Smooth muscle cell (in vitro differentiated cells): Measurements from ENCODE around the gene ME3. TPM values are rescaled to one million over a fixed set of nuclear protein-coding genes. Genes with fewer than 3 reads are reported as not detected.

Experiments
- DNase-seq: peaks from one replicate; lab custom pipeline; 2025; ENCODE audit not compliant: unreplicated experiment; lab: John Stamatoyannopoulos, UW
- H2AFZ ChIP-seq: fragments of 200-600 bp; sonication (generic); 2 replicates; pipeline ENCODE4 v1.6.0; 2016; ENCODE audit warnings: antibody characterized with exemption, low read depth, mild to moderate bottlenecking
- H3F3A ChIP-seq: fragments of 200-600 bp; sonication (generic); 2 replicates; pipeline ENCODE4 v1.6.0; 2017; ENCODE audit warnings: antibody characterized with exemption, low read depth
- H3K27ac ChIP-seq: fragments of 200-600 bp; sonication (generic); 2 replicates; pipeline ENCODE4 v1.5.1; 2016; ENCODE audit warnings: low read depth, mild to moderate bottlenecking
- H3K27me3 ChIP-seq: fragments of 200-600 bp; sonication (generic); 2 replicates; pipeline ENCODE4 v1.6.1; 2016; ENCODE audit warnings: low read depth, mild to moderate bottlenecking
- H3K36me3 ChIP-seq: fragments of 200-600 bp; sonication (generic); 2 replicates; pipeline ENCODE4 v1.5.1; 2016; ENCODE audit warnings: low read depth
- H3K4me1 ChIP-seq: fragments of 200-600 bp; sonication (generic); 2 replicates; pipeline ENCODE4 v1.5.1; 2016; ENCODE audit warnings: low read depth
- H3K4me2 ChIP-seq: fragments of 200-600 bp; sonication (generic); 2 replicates; pipeline ENCODE4 v1.6.0; 2016; ENCODE audit warnings: mild to moderate bottlenecking
- H3K4me3 ChIP-seq: fragments of 200-600 bp; sonication (generic); 2 replicates; pipeline ENCODE4 v1.5.1; 2016; ENCODE audit warnings: mild to moderate bottlenecking
- H3K79me2 ChIP-seq: fragments of 200-600 bp; sonication (generic); 2 replicates; pipeline ENCODE4 v1.6.0; 2016; ENCODE audit warnings: low read depth, mild to moderate bottlenecking
- H3K9ac ChIP-seq: fragments of 200-600 bp; sonication (generic); 2 replicates; pipeline ENCODE4 v1.6.0; 2016; ENCODE audit warnings: low read depth
- H3K9me3 ChIP-seq: fragments of 200-600 bp; sonication (generic); replicated peaks from 2 replicates; pipeline ENCODE4 v1.5.1; 2016; ENCODE audit warnings: low read depth
- H4K20me1 ChIP-seq: fragments of 200-600 bp; sonication (generic); 2 replicates; pipeline ENCODE4 v1.6.0; 2016; ENCODE audit warnings: low read depth
- CTCF ChIP-seq: fragments of 200-600 bp; sonication (generic); IDR thresholded peaks from 2 replicates; pipeline ENCODE4 v1.5.1; 2017; ENCODE audit warnings: borderline replicate concordance, mild to moderate bottlenecking, antibody characterized with exemption; ENCODE audit not compliant: insufficient read depth, poor library complexity, severe bottlenecking
- WGBS: methylation state at CpG from one replicate; pipeline ENCODE4 v1.1.7; 2016; ENCODE audit warnings: low lambda C conversion rate; 5-methylcytosine and 5-hydroxymethylcytosine counted together
- polyA plus RNA-seq: library from polyadenylated mRNA; unstranded; fragments of >200 nt; fragmentation: Nextera tagmentation; extraction: Ambion mirVana; gene quantifications from 2 replicates; pipeline ENCODE4 v1.2.1, GENCODE V29; 2016
- total RNA-seq: library from RNA; depleted of rRNA; stranded (reverse); fragments of >200 nt; gene quantifications from 2 replicates; pipeline ENCODE4 v1.2.3, GENCODE V29; 2014

Gene ME3
- total and polyA plus RNA-seq, 2 experiments from 2014 or later, result 4.2 to 8.4 TPM

GRCh38 chr11:86625544-86625943 lies 46.9 kb downstream of the ME3 start:
- Histone ChIP-seq H3K4me3 (no peak overlapping the region), H3K9me3 (no peaks in the 10 kb centered on the region), H4K20me1 (no peaks in the 10 kb centered on the region), H3K4me2 (no peak overlapping the region), H3K79me2 (no peaks in the 10 kb centered on the region), H3K27ac (no peak overlapping the region), H3K27me3 (no peaks in the 10 kb centered on the region), H3K4me1 (peaks cover 15% of the 10 kb centered on the region), H3F3A (no peaks in the 10 kb centered on the region), H3K9ac (no peak overlapping the region), H3K36me3 (no peaks in the 10 kb centered on the region), H2AFZ (no peak overlapping the region)
- 86% methylated on average over 2 of the region's 2 CpGs for WGBS
- TF ChIP-seq CTCF, result no peak
- no peak for DNase-seq

GRCh38 chr11:86624366-86624765 lies 48.0 kb downstream of the ME3 start:
- peaks cover 9% of the 10 kb centered on the region for H3K4me1 ChIP-seq
- no peak for DNase-seq
- no peak overlapping the region for H3K27ac ChIP-seq
- H3K4me2 ChIP-seq, result no peak overlapping the region
- H2AFZ ChIP-seq, result no peak overlapping the region
- TF ChIP-seq CTCF, result no peak
- H3K79me2 ChIP-seq, result no peaks in the 10 kb centered on the region
- no peak overlapping the region for H3K4me3 ChIP-seq
- no peaks in the 10 kb centered on the region for H4K20me1 ChIP-seq
- H3K27me3 ChIP-seq, result no peaks in the 10 kb centered on the region
- no peak overlapping the region for H3K9ac ChIP-seq
- no peaks in the 10 kb centered on the region for H3K9me3 ChIP-seq
- H3F3A ChIP-seq, result no peaks in the 10 kb centered on the region
- WGBS, result 70% methylated on average over 3 of the region's 3 CpGs
- H3K36me3 ChIP-seq, result no peaks in the 10 kb centered on the region

- Histone ChIP-seq H4K20me1 (no peaks in the 10 kb centered on the region), H3K36me3 (no peaks in the 10 kb centered on the region), H3K79me2 (no peaks in the 10 kb centered on the region), H3K4me1 (peaks cover 9% of the 10 kb centered on the region), H3K9me3 (no peaks in the 10 kb centered on the region), H3K27ac (peak overlapping the region; percentile 85), H3K9ac (peak overlapping the region; percentile 40), H3F3A (no peaks in the 10 kb centered on the region), H3K4me2 (no peak overlapping the region), H3K4me3 (no peak overlapping the region), H2AFZ (no peak overlapping the region), H3K27me3 (no peaks in the 10 kb centered on the region)
- no peak for DNase-seq
- TF ChIP-seq CTCF, result no peak
- WGBS, result 92% methylated on average over 4 of the region's 4 CpGs
Measured at GRCh38 chr11:86623736-86624135, 48.7 kb downstream of the ME3 start.

- Histone ChIP-seq H3K79me2 (no peaks in the 10 kb centered on the region), H3K4me2 (no peak overlapping the region), H3K27ac (peak overlapping the region; percentile 85), H3K4me3 (no peak overlapping the region), H3K36me3 (no peaks in the 10 kb centered on the region), H3K27me3 (no peaks in the 10 kb centered on the region), H3K9me3 (no peaks in the 10 kb centered on the region), H3K4me1 (peaks cover 9% of the 10 kb centered on the region), H2AFZ (no peak overlapping the region), H3K9ac (peak overlapping the region; percentile 35), H4K20me1 (no peaks in the 10 kb centered on the region), H3F3A (no peaks in the 10 kb centered on the region)
- TF ChIP-seq CTCF, result no peak
- WGBS, result 60% methylated on average over 4 of the region's 4 CpGs
- no peak for DNase-seq
Measured at GRCh38 chr11:86623041-86623621, 49.3 kb downstream of the ME3 start.
